Eye (tissue), 1 donor: ENCODE measurements around the gene PCGF3.
"Not testable (repeated sequence)": the region's sequence is repeated elsewhere in the genome, so short reads cannot be mapped to it uniquely, and the experiment has no call there.

ENCODE experiments used
- DNase-seq: peaks from one replicate; pipeline ENCODE4 v3.0.0-alpha.2; 2015

The PCGF3 gene

DNA sequence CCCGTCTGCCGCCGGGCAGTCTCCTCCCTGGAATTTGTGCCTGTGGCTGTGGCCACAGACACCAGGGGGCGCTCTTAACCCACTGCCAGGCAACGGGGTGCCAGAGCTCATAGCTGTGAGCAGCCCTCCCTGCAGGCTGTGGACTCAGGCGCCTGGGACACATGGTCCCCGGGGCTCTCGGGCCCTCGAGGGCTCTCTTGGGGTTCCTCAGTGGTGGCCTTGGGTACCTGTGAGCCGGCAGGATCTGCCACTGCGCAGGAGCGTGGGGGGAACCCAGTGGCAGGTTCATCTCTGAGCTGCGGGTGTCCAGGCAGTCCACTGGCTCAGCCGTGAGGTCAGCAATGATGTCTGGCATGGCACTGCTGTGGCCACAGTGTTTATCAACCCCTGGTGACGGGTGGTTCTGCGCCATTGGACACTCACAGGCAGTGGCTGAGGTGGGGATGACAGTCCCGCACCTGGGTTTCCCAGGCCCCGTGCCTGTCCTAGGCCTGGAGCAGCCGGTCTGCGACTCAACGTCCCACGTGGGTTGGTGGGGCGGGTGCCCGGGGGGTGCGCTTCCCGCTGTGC, 37.2 kb downstream of the PCGF3 start:
- peak; percentile 74 for DNase-seq

DNA sequence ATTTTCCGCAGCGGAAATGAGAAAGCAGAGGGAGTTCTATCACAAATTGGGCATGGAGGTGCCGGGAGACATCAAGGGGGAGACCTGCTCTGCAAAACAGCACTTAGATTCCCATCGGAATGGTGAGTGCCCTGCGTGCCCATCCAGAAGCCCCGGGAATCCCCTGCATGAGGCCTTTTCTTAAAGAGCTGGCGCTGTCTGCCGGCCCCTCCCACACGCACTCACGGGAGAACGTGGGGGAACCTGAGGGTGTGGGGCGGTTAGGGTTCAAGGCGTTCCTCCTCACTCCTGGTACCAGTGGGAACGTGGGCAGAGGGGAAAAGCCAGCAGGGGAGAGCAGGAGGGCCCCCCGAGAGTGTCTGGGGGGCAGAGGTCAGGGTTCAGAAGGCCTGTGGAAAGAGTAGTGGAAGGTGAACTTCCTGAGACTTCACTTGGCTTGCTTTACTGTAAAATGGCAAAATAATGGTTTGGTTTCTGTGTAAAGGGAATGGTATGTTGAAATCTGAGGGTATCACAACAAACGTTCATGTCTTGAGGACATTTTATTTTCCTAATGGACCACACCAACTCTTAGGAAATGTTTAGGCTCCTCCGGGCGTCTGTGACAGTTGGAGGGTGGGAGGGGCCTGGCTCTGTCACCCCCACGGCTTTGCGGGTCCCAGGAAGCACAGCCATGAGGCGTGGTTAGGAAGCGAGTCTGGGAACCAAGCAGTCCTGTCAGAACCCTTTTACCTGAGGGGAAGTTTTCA, 38.0 kb downstream of the PCGF3 start:
- no peak for DNase-seq

GRCh38 chr4:744212-744841, 38.7 kb downstream of the PCGF3 start:
- DNase-seq: no peak

- no peak for DNase-seq
Measured at GRCh38 chr4:747546-748170, 42.0 kb downstream of the PCGF3 start.

GRCh38 chr4:748461-748860, 42.8 kb downstream of the PCGF3 start:
- DNase-seq: no peak

DNA sequence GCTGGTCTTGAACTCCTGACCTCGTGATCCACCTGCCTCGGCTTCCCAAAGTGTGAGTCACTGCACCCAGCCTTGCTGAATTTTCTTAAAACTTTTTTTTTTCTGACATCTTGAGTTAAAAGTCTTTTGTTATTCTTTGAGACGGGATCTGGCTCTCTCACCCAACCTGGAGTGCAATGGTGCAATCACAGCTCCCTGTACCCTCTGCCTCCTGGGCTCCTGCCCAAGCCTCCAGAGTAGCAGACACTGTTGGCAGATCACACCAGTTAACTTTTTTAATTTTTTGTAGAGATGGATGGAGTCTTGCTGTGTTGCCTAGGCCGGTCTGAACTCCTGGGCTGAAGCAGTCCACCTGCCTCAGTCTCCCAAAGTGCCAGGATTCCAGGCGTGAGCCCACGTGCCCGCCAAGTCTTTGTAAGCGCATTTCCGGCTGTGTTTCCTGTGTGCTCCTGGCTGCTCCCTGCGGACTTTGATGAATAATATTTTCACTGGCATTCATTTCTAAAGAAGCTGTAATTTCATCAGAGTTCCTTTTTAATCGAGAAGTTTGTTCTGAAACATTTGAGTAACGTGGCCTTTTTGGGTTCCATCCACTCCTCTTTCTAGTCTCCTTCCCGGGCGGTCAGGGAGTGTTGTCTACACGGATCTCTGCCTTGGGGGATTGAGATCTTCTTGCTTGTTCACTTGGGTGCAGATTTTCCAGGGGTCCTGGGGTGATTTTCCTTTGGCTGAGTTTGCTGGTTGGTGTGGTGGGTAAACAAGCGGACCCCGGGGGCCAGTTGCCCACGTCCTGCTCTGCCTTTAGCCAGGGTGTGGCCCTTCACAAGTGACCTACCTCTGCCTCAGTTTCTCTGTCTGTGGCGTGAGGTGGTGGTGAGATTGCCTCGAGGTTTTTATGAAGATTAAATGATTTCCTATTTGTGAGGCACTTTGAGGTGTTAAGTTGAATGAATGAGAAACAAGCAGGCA, 44.4 kb downstream of the PCGF3 start:
- DNase-seq: no peak

DNA sequence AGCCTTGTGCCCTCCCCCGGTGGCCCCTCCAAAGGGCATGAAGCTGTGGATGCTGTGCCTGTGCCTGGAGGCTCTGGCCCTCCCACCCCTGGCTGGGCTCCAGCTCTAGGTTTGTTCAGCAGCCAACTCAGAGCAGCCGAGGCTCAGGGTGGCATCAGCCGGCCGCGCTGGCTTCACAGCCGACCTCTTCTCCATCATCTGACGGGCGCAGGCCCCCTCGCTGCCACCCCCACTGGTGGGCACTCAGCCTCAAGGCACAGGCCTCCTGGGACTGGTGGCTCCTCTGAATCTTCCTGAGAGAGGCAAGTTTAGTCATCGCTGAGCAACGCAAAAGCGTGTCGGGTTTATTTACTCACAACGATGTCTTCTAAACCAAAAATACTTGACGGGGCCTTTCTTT, 46.0 kb downstream of the PCGF3 start:
- DNase-seq: no peak

GRCh38 chr4:752196-752861, 46.7 kb downstream of the PCGF3 start:
- peak; percentile 52 for DNase-seq

- DNase-seq: not testable (repeated sequence)
Measured at GRCh38 chr4:753186-753585, 47.6 kb downstream of the PCGF3 start.

GRCh38 chr4:754221-755120, 48.8 kb downstream of the PCGF3 start:
- DNase-seq: no peak

GRCh38 chr4:757111-757510, 51.5 kb downstream of the PCGF3 start:
- no peak for DNase-seq

GRCh38 chr4:759810-760209, 54.2 kb downstream of the PCGF3 start:
- DNase-seq: not testable (repeated sequence)

DNA sequence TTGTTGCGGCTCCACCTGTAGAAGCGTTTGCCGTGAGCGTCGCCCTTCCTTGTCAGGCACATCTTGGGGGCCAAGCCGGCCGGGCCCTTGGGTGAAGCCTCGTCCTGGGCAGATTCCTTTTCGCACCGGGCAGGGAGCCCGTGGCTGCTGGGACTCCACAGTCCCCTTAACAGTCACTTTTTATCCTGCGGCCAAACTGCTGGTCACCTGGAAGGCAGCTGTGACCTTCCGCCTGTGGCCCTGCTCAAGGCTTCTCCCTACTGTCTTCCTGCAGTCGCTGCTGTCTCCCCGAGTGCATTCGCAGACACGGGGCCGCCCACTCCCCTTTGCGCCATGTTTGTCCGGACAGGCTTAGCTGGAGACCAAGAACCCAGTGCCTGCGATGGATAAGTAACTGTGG, 55.0 kb downstream of the PCGF3 start:
- DNase-seq: no peak

DNA sequence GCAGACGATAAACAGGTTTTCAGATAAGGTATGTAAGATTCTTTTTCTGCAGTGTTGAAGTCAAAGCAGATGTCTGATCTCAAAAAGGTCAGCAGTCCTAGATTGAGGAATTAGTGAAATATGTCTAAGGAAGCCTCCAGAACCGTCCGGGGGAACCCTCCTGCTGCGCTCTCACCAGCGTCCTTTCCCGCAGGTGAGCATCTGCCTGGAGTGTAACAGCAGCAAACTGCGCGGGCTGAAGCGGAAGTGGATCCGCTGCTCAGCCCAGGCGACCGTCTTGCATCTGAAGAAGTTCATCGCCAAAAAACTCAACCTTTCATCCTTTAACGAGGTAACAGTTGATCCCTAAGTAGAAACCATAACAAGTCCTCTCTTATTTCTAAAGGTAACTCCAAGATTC, 55.5 kb downstream of the PCGF3 start:
- no peak for DNase-seq

- DNase-seq: no peak
Measured at GRCh38 chr4:761739-762138, 56.1 kb downstream of the PCGF3 start.

DNA sequence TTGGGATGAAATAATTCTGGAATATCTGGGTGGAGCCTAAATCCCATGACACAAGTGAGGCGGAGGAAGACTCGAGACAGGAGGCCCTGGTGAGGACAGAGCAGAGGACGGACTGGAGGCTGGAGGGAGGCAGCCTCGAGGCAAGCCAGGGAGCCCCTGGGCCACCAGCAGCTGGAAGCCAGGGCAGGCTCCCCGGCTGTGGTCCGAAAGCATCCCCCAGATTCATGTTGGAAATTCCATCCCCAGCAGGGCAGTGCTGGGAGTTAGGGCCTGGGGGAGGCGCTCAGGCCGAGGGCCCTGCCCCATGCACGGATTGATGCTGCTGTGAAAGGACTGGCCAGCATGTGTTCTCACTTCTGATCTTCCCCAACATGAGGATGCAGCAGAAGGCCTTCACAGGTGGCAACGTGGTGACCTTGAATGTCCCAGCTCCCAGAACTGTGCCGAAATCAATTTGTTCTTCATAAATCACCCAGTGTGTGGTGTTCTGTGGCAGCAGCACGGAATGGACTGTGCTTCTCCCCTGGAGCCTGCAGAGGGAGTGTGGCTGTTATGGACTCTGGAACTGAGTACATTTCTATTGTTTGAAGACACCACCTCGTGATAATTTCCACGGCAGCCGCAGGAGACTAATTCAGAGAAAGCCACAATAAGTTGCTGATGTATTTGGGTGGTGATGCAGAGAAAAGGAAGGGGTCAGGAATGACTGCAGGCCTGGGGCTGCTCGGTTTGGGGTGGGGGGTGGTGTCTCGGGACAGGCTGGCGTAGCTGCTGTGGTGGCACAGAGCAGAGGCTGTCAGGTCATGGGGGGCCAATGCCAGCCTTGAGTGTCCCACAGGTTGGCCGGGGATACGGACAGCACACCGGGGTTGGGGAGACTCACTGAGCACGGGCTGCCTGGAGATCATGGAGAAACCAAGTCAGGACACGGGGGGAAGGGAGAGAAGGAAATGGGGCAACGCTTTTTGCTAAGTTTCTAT, 56.9 kb downstream of the PCGF3 start:
- DNase-seq: no peak

GRCh38 chr4:763191-763810, 57.7 kb downstream of the PCGF3 start:
- no peak for DNase-seq

- no peak for DNase-seq
Measured at GRCh38 chr4:763922-764321, 58.3 kb downstream of the PCGF3 start.
